Transverse colon (tissue), 4 donors: Measurements from ENCODE around the gene C14orf180. TPM values are rescaled to one million over a fixed set of nuclear protein-coding genes. Genes with fewer than 3 reads are reported as not detected.

Source experiments
- DNase-seq: peaks from one replicate; pipeline ENCODE4 v3.0.0-alpha.2; 2019
- H3K27ac ChIP-seq, 4 donors: fragments of 200-600 bp; sonication (generic); 2 replicates each; pipeline ENCODE4 v1.5.1; 2016 to 2018; ENCODE audit warnings: inconsistent platforms in 4 of 4
- H3K27me3 ChIP-seq: fragments of 200-600 bp; sonication (generic); 2 replicates; pipeline ENCODE4 v1.5.1; 2017; ENCODE audit warnings: inconsistent platforms
- H3K36me3 ChIP-seq, 4 donors: fragments of 200-600 bp; sonication (generic); 2 replicates each; pipeline ENCODE4 v1.5.1; 2017 to 2019; ENCODE audit warnings: inconsistent platforms in 4 of 4
- H3K4me1 ChIP-seq, 4 donors: fragments of 200-600 bp; sonication (generic); 2 replicates each; pipeline ENCODE4 v1.5.1; 2017 to 2020; ENCODE audit warnings: inconsistent platforms in 4 of 4
- H3K4me3 ChIP-seq, 4 donors: fragments of 200-600 bp; sonication (generic); 1 replicate in 1 of 4; 2 replicates in 3 of 4; pipeline versions ENCODE4 v1.5.1 to v1.6.1; 2017 to 2019; ENCODE audit warnings: inconsistent platforms in 4 of 4
- H3K9me3 ChIP-seq, 2 donors: fragments of 200-600 bp; sonication (generic); 2 replicates each; pipeline ENCODE4 v1.5.1; 2017 to 2019; ENCODE audit warnings: inconsistent platforms in 2 of 2
- CTCF ChIP-seq, 5 experiments: fragments of 200-600 bp in 3 of 5; fragments of 450-650 bp in 2 of 5; sonication (generic) in 3 of 5; IDR thresholded peaks; 1 replicate in 2 of 5; 2 replicates in 3 of 5; pipeline ENCODE4 v1.5.1; 2016 to 2017; ENCODE audit warnings: antibody characterized with exemption in 5 of 5, inconsistent platforms in 3 of 5, mild to moderate bottlenecking in 2 of 5, moderate library complexity in 1 of 5
- EP300 ChIP-seq: sonication (generic); formaldehyde crosslinking; IDR thresholded peaks from one replicate; pipeline ENCODE4 v1.6.1; 2017; ENCODE audit warnings: antibody characterized with exemption, low read depth
- POLR2A ChIP-seq: fragments of 450-650 bp; IDR thresholded peaks from one replicate; pipeline ENCODE4 v1.6.1; 2016; ENCODE audit warnings: antibody characterized with exemption, mild to moderate bottlenecking, moderate library complexity
- POLR2AphosphoS5 ChIP-seq, 3 donors: sonication (generic); formaldehyde crosslinking; IDR thresholded peaks; one replicate each; pipeline ENCODE4 v1.6.1; 2016; ENCODE audit warnings: antibody characterized with exemption in 3 of 3
- WGBS, 2 donors: methylation state at CpG; one replicate each; pipeline ENCODE4 v1.1.5; 2018; ENCODE audit warnings: low coverage in 1 of 2; 5-methylcytosine and 5-hydroxymethylcytosine counted together
- in situ Hi-C, 4 donors: fragments of 200-750 bp; cut with MboI; loops; one replicate each; pipeline versions ENCODE4 v1.15.0 to v1.15.1; 2017; ENCODE audit warnings: low sequenced_read_pairs in 3 of 4, low pct_ligation_motif_present in 1 of 4, low pct_unique_long_range_greater_than_20kb in 1 of 4
- intact Hi-C: fragments of 100-400 bp; cut with DNase I; formaldehyde crosslinking; loops from one replicate; pipeline ENCODE4 v1.15.1; 2023; ENCODE audit warnings: low total_unique reads
- total RNA-seq, 4 donors: library from RNA; depleted of rRNA; stranded (reverse); fragments of >200 nt; gene quantifications; one replicate each; pipeline ENCODE4 v1.1.0, GENCODE V29; 2016

Gene C14orf180
- total RNA-seq, 4 donors from 2014 or later: 0.32 to 2.3 (median 1.1) TPM; not detected in 1

GRCh38 chr14:104588066-104588857 lies 8.7 kb downstream of the C14orf180 start:
- no peaks in the 10 kb centered on the region for H3K27me3 ChIP-seq
- no peaks in the 10 kb centered on the region for H3K9me3 ChIP-seq
- DNase-seq: no peak
- H3K4me3 ChIP-seq: no peak overlapping the region
- TF ChIP-seq CTCF (IDR thresholded peaks at IDR 0.05) (no peak), POLR2A (no peak), POLR2AphosphoS5 (IDR thresholded peaks at IDR 0.05) (no peak), EP300 (no peak)
- no peaks in the 10 kb centered on the region for H3K4me1 ChIP-seq
- intact Hi-C loops: no loop called here
- no peak overlapping the region for H3K27ac ChIP-seq
- 84% methylated on average over 34 of the region's 38 CpGs; no CpG with 5 or more reads in 1 of the 2 donors for WGBS, 2 donors
- in situ Hi-C loops: no loop called here
- H3K36me3 ChIP-seq: no peaks in the 10 kb centered on the region

GRCh38 chr14:104589338-104590195 lies 10.0 kb downstream of the C14orf180 start:
- in situ Hi-C loops: no loop called here
- WGBS, 2 donors: 84% methylated on average over 20 of the region's 26 CpGs; no CpG with 5 or more reads in 1 of the 2 donors
- H3K27ac ChIP-seq: no peak overlapping the region
- TF ChIP-seq EP300: no peak
- TF ChIP-seq POLR2A: no peak
- no peak for TF ChIP-seq CTCF (IDR thresholded peaks at IDR 0.05)
- no peak for TF ChIP-seq POLR2AphosphoS5 (IDR thresholded peaks at IDR 0.05)
- intact Hi-C loops: no loop called here
- H3K9me3 ChIP-seq: no peaks in the 10 kb centered on the region
- H3K4me1 ChIP-seq: no peaks in the 10 kb centered on the region
- no peak for DNase-seq
- no peak overlapping the region for H3K4me3 ChIP-seq
- H3K27me3 ChIP-seq: no peaks in the 10 kb centered on the region
- no peaks in the 10 kb centered on the region for H3K36me3 ChIP-seq

GRCh38 chr14:104590240-104590965 lies 10.8 kb downstream of the C14orf180 start:
- WGBS, 2 donors: 69 to 76% methylated on average over 12 to 23 of the region's 23 CpGs
- Histone ChIP-seq H3K9me3 (no peaks in the 10 kb centered on the region), H3K4me3 (no peak overlapping the region), H3K4me1 (no peaks in the 10 kb centered on the region), H3K36me3 (no peaks in the 10 kb centered on the region), H3K27me3 (no peaks in the 10 kb centered on the region), H3K27ac (no peak overlapping the region)
- in situ Hi-C loops: no loop called here
- intact Hi-C loops: no loop called here
- no peak for TF ChIP-seq POLR2AphosphoS5 (IDR thresholded peaks at IDR 0.05)
- TF ChIP-seq CTCF (IDR thresholded peaks at IDR 0.05): no peak
- no peak for TF ChIP-seq EP300
- TF ChIP-seq POLR2A: no peak
- DNase-seq: no peak

GRCh38 chr14:104591031-104591430 lies 11.5 kb downstream of the C14orf180 start:
- WGBS, 2 donors: 54% methylated on average over 4 of the region's 7 CpGs; no CpG with 5 or more reads in 1 of the 2 donors
- in situ Hi-C loops (no loop called here), intact Hi-C loops (no loop called here)
- no peaks in the 10 kb centered on the region for H3K27me3 ChIP-seq
- no peaks in the 10 kb centered on the region for H3K9me3 ChIP-seq
- H3K4me3 ChIP-seq: no peak overlapping the region
- H3K36me3 ChIP-seq: no peaks in the 10 kb centered on the region
- no peak overlapping the region for H3K27ac ChIP-seq
- TF ChIP-seq EP300 (no peak), CTCF (IDR thresholded peaks at IDR 0.05) (no peak), POLR2A (no peak), POLR2AphosphoS5 (IDR thresholded peaks at IDR 0.05) (no peak)
- DNase-seq: no peak
- H3K4me1 ChIP-seq: no peaks in the 10 kb centered on the region
